ENCODE measurements around the gene TMEM273.
"Not testable (repeated sequence)": the region's sequence is repeated elsewhere in the genome, so short reads cannot be mapped to it uniquely, and the experiment has no call there.

The TMEM273 gene

DNA sequence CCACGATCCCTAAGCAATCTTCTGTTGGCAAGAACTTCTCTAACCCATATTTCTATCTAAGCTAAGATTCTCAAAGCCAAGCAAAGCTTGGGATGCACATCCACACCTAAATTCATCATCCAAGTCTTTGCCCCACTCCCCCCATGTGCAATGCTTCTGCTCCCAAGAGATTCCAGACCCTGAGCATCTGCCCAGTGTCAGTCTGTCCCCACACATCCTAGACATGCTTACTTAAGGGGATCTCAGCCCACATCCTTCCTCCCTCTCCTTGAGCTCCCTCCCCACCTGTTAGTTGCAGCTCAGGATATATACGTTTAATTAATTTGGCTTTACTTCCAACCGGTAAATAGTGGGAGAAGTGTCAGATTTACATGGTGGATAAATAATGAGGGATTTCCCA lies 17.0 kb upstream of the TMEM273 start:
- DNase-seq, result no peak

- DNase-seq, result no peak
Measured at GRCh38 chr10:49204119-49204518, 15.9 kb upstream of the TMEM273 start.

DNA sequence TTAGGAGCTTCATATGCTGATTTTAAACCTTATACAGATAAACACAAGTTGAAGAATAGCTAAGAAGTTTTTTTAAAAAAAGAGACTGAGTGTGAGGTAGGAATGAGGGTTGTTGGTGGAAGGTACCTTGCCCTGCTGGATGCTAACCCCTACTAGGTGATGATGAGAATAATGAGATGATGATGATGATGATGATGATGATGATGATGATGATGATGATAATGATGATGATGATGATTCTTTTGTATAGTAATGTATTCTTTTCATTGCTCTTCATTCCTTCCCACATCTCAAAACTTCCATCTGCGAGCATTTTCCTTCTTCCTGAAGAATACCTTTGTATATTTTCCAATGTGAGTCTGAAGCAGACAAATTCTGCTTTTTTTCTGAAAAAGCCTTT lies 14.1 kb upstream of the TMEM273 start:
- no peak for DNase-seq

DNA sequence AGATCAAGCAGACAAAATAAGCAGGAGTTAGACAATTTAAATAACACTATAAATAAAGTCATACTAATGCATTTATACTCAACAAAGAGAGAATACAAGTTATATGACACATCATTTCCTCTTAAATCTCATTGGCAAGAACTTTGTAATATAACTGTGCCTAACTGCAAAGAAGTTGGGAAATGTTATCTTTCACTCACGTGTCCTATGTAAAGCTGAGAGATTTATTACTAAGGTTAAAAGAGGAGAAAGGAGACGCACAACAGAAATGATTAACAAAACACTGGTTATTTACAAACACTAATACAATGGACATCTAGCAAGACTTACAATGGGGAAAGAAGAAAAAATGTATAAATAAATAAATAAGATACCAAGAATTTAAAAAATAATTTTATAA lies 12.7 kb upstream of the TMEM273 start:
- no peak for DNase-seq

GRCh38 chr10:49197171-49197570 lies 9.0 kb upstream of the TMEM273 start:
- DNase-seq, result no peak

DNA sequence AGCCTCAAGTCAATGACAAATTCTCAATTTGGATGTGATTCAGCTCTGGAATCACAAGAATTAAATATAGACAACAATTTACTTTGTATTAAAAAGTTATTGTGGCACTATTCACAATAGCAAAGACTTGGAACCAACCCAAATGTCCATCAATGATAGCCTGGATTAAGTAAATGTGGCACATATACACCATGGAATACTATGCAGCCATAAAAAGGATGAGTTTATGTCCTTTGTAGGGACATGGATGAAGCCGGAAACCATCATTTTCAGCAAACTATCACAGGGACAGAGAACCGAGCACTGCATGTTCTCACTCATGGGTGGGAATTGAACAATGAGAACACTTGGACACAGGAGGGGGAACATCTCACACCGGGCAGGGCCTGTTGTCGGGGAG lies 7.7 kb upstream of the TMEM273 start:
- not testable (repeated sequence) for DNase-seq

- DNase-seq, result no peak
Measured at GRCh38 chr10:49194212-49194920, 6.2 kb upstream of the TMEM273 start.

- no peak for DNase-seq
Measured at GRCh38 chr10:49191349-49191748, 3.2 kb upstream of the TMEM273 start.

- DNase-seq, result no peak
Measured at GRCh38 chr10:49189422-49189821, 1.2 kb upstream of the TMEM273 start.

DNA sequence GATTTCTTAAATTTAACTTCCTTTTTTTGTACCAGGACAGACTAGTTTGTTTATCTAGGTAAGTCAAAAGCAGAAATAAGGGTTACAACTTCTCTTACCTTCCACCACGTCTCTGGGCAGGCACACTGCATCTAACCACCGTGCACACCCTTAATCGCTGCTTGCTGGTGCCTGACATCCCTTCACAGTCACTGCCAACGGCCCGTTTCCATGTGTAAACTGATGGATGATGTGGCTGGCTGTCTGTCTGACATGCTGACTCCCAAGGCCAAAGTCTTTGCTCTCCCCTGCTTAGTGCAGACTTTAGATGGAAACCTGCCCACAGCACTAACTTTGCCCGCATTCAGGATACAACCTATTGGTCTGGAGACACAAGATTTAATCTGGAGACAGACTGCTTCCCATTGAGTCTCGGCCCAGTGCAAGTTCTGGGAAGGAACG lies 1.1 kb downstream of the TMEM273 start:
- no peak for DNase-seq

GRCh38 chr10:49186613-49187012 lies 1.6 kb downstream of the TMEM273 start:
- no peak for DNase-seq

- DNase-seq, result no peak
Measured at GRCh38 chr10:49185213-49185612, 3.0 kb downstream of the TMEM273 start.

DNA sequence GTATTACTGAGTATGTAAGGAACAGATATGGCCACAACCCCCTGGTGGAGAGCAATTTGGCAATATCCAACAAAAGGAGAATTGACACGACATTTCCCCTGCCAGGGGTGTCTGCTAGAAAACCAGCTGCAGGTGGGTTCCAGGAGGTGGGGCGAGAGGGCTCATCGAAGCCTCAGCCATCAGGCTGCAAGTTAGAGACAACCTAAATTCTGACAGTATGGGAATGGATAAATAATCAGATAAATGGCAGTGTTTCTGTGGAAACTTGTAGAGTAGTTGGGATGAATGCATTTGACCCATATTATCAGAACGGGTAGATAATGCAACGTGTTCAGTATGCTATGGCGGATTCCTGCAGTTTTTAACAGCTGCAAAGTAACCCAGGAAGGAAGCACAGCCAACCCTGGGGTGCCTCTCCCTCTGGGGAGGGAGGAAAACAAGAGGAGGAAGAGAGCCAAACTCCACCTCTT lies 3.5 kb downstream of the TMEM273 start:
- DNase-seq, result no peak

- DNase-seq, result no peak
Measured at GRCh38 chr10:49183596-49184542, 4.3 kb downstream of the TMEM273 start.

GRCh38 chr10:49182776-49183175 lies 5.4 kb downstream of the TMEM273 start:
- no peak for DNase-seq

GRCh38 chr10:49180444-49180860 lies 7.7 kb downstream of the TMEM273 start:
- no peak for DNase-seq

DNA sequence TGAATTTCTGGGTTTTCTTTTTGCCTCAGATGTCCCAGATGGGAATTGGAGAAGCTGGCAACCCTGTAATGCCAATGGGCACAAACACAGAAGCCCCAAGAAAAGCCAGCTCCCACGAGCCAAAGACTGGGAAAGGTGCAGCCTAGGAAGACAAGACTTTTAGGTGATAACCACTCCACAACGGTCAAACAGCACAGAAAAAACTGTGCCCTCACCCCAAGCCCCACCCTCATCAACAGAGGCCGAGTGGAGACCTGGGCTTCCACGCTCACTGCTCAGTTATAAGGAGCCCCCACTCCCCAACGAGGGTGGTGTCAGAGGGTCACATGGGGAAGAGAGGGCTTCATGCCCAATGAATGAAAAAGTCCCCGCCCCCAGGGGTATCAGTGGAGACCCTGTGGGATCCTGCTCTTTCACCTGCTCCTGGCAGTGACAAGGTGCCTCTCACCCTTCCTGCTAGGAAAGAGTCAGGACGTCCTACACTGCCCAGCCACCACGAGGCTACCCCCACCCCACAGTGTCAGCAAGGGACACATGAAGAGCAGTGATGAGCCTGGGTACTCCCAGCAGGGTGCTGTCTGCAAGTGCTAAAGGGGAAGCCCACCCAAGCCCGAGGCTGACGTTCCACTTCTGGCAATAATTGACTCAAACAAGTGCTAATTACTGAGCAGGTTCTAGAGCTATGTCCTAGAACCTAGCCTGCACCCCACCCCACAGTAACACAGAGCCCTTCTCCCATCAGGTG lies 8.3 kb downstream of the TMEM273 start:
- DNase-seq, result no peak

- no peak for DNase-seq
Measured at GRCh38 chr10:49178489-49179471, 9.4 kb downstream of the TMEM273 start.

DNA sequence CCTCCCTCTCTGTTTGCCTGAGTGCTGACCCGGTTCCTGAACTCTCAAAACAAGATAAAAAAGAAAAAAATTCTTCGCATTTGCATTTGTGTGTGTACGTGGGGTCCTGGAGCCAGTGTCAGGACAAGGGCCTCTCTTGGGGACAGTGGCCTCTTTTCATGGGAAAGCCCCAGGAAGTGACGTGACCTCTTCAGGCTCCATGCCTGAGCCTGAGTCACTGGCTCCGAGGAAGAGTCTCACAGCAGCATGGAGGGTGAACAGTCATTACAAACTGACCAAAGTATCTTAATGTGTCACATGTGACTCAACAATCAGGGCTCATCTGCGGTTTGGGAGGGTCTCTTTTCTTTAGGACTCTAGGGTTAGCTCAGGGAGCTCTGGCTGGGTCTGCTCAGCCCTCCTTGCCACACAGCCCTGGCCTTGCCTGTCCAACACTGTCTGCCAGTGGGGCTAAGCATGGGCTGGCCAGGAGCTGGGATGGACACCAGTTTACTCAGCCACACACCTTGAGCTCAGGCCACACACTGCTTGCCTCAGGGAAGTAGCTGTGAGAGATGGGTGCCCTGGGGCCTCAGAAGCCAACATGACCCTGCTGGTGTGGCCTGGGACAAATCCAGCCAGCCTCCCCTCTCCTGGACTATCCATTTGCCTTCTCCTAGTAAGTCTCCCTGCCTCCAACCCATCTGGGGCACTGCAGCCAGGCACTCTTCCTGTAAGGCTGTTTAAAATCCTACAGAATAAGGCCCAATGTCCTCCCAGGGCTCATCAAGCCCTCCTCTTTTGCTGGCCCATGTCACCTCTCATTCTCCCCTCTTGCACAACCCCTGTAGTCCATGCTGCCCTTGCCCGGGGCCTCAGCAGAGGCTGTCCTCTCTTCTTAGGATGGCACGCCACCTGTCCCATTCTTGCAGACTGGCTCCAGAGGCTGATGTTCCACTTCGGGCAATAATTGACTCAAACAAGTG lies 10.5 kb downstream of the TMEM273 start:
- DNase-seq, result peak in 15 of 56 donors; percentile 20 to 59 (median 43)
